ENCODE data around the gene URB2. TPM values are rescaled to one million over a fixed set of nuclear protein-coding genes. Genes with fewer than 3 reads are reported as not detected.

The URB2 gene
- total and polyA plus RNA-seq, 10 of the 15 experiments (the other 5 are each of a cell fraction or from before 2014, with no cell fraction given) = 2.7 to 24.0 (median 16.9) TPM

DNA sequence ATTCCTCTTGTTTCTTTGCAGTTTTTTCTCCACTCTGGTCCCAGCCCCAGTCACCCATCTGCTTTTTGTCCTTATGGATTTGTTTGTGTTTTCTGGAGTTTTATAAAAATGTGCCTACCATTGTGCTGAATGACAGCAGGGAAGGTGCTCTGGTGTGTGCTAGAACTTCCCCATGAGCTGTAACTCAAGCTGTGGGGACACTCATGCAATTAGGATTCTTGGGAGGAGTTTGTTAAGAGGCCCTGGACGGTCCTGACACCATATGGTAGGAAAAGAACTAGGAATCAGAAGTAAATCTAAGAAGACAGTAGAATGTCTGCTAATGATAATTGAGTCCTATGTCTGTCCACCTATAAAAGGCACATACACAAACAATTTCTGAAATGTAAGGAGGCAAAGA lies 27.4 kb downstream of the URB2 start:
- intact Hi-C loops (cut with micrococcal nuclease; ENCODE audit: unreplicated experiment) (no loop called here), in situ Hi-C loops (cut with MboI) (no loop called here)
- no peak for ATAC-seq
- Histone ChIP-seq H3K27me3 (replicated peaks in 1 of 2; ENCODE audit: control insufficient read depth in 2 of 2, insufficient read depth in 2 of 2, low read length in 1 of 2) (no peaks in the 10 kb centered on the region), H2AFZ (ENCODE audit: control insufficient read depth, low read depth, low read length) (no peak overlapping the region), H4K20me1 (ENCODE audit: control insufficient read depth, insufficient read depth) (no peaks in the 10 kb centered on the region), H3K4me2 (ENCODE audit: control insufficient read depth, insufficient read depth) (no peak overlapping the region), H3K27ac (ENCODE audit: control insufficient read depth, insufficient read depth) (no peak overlapping the region), H3K9ac (ENCODE audit: control insufficient read depth, insufficient read depth, low read length) (no peak overlapping the region), H3K9me3 (replicated peaks; ENCODE audit: control insufficient read depth, insufficient read depth, low read length) (no peaks in the 10 kb centered on the region), H3K79me2 (ENCODE audit: control insufficient read depth, insufficient read depth, low read length) (no peaks in the 10 kb centered on the region), H3K36me3 (ENCODE audit: control insufficient read depth in 2 of 2, insufficient read depth in 2 of 2, low read length in 1 of 2) (peaks cover 12 to 37% of the 10 kb centered on the region in 2 experiments), H3K4me1 (ENCODE audit: control insufficient read depth, insufficient read depth, low read length) (no peaks in the 10 kb centered on the region), H3K4me3 (no peak overlapping the region)
- SMC1A ChIA-PET (ENCODE audit: uncharacterized antibody, unreplicated experiment) = no interaction called here
- FAIRE-seq = no peak
- BruUV-seq (replicated peaks) = no TSS peak
- CTCF ChIA-PET = no interaction called here
- WGBS (ENCODE audit: insufficient coverage, insufficient replicate concordance, low lambda C conversion rate, missing lambda C conversion rate) = 100% methylated on average over 1 of the region's 1 CpG
- POLR2A ChIA-PET = no interaction called here
- RAD21 ChIA-PET (ENCODE audit: unreplicated experiment) = no interaction called here
- DNase-seq (ENCODE audit: low read depth, low spot score) = no peak
- TF ChIP-seq, protein P1, sequence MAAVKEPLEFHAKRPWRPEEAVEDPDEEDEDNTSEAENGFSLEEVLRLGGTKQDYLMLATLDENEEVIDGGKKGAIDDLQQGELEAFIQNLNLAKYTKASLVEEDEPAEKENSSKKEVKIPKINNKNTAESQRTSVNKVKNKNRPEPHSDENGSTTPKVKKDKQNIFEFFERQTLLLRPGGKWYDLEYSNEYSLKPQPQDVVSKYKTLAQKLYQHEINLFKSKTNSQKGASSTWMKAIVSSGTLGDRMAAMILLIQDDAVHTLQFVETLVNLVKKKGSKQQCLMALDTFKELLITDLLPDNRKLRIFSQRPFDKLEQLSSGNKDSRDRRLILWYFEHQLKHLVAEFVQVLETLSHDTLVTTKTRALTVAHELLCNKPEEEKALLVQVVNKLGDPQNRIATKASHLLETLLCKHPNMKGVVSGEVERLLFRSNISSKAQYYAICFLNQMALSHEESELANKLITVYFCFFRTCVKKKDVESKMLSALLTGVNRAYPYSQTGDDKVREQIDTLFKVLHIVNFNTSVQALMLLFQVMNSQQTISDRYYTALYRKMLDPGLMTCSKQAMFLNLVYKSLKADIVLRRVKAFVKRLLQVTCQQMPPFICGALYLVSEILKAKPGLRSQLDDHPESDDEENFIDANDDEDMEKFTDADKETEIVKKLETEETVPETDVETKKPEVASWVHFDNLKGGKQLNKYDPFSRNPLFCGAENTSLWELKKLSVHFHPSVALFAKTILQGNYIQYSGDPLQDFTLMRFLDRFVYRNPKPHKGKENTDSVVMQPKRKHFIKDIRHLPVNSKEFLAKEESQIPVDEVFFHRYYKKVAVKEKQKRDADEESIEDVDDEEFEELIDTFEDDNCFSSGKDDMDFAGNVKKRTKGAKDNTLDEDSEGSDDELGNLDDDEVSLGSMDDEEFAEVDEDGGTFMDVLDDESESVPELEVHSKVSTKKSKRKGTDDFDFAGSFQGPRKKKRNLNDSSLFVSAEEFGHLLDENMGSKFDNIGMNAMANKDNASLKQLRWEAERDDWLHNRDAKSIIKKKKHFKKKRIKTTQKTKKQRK (IDR thresholded peaks at IDR 0.05; ENCODE audit: low read depth, low read length) = no peak
- TF ChIP-seq, protein P2, sequence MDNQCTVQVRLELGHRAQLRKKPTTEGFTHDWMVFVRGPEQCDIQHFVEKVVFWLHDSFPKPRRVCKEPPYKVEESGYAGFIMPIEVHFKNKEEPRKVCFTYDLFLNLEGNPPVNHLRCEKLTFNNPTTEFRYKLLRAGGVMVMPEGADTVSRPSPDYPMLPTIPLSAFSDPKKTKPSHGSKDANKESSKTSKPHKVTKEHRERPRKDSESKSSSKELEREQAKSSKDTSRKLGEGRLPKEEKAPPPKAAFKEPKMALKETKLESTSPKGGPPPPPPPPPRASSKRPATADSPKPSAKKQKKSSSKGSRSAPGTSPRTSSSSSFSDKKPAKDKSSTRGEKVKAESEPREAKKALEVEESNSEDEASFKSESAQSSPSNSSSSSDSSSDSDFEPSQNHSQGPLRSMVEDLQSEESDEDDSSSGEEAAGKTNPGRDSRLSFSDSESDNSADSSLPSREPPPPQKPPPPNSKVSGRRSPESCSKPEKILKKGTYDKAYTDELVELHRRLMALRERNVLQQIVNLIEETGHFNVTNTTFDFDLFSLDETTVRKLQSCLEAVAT (IDR thresholded peaks at IDR 0.05) = no peak
- TF ChIP-seq KLF5 (IDR thresholded peaks at IDR 0.05; ENCODE audit: partially characterized antibody) (no peak), NFYB (IDR thresholded peaks at IDR 0.05; ENCODE audit: insufficient read depth, low read depth, low read length) (no peak), SMC3 (IDR thresholded peaks at IDR 0.05; ENCODE audit: borderline replicate concordance, low read length) (no peak), ATF7 (IDR thresholded peaks at IDR 0.05; ENCODE audit: low read depth) (no peak), FOXK2 (IDR thresholded peaks at IDR 0.05) (no peak), JUNB (IDR thresholded peaks at IDR 0.05) (no peak), ZNF622 (IDR thresholded peaks at IDR 0.05) (no peak)
- TF ChIP-seq, protein P3, sequence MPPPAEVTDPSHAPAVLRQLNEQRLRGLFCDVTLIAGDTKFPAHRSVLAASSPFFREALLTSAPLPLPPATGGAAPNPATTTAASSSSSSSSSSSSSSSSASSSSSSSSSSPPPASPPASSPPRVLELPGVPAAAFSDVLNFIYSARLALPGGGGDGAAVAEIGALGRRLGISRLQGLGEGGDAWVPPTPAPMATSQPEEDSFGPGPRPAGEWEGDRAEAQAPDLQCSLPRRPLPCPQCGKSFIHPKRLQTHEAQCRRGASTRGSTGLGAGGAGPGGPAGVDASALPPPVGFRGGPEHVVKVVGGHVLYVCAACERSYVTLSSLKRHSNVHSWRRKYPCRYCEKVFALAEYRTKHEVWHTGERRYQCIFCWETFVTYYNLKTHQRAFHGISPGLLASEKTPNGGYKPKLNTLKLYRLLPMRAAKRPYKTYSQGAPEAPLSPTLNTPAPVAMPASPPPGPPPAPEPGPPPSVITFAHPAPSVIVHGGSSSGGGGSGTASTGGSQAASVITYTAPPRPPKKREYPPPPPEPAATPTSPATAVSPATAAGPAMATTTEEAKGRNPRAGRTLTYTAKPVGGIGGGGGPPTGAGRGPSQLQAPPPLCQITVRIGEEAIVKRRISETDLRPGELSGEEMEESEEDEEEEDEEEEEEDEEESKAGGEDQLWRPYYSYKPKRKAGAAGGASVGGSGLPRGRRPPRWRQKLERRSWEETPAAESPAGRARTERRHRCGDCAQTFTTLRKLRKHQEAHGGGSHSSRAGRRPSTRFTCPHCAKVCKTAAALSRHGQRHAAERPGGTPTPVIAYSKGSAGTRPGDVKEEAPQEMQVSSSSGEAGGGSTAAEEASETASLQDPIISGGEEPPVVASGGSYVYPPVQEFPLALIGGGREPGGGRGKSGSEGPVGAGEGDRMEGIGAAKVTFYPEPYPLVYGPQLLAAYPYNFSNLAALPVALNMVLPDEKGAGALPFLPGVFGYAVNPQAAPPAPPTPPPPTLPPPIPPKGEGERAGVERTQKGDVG (CRISPR knock-in tag; IDR thresholded peaks at IDR 0.05) = no peak

Data from GM12878 (cell line).